Neural progenitor cell (in vitro differentiated cells): ENCODE measurements around the gene PPP1R37. TPM values are rescaled to one million over a fixed set of nuclear protein-coding genes. Genes with fewer than 3 reads are reported as not detected.

Experiments
- DNase-seq: peaks from one replicate; pipeline ENCODE4 v3.0.0-alpha.2; 2016; ENCODE audit warnings: low spot score
- H2AFZ ChIP-seq: fragments of 200-600 bp; sonication (generic); replicated peaks from 2 replicates; pipeline ENCODE4 v1.6.1; 2016; ENCODE audit warnings: antibody characterized with exemption
- H3F3A ChIP-seq: fragments of 200-600 bp; sonication (generic); 2 replicates; pipeline ENCODE4 v1.6.1; 2016; ENCODE audit warnings: antibody characterized with exemption, low read depth
- H3K27ac ChIP-seq: fragments of 200-600 bp; sonication (generic); 2 replicates; pipeline ENCODE4 v1.5.1; 2016; ENCODE audit warnings: mild to moderate bottlenecking
- H3K27me3 ChIP-seq: fragments of 200-600 bp; sonication (generic); 2 replicates; pipeline ENCODE4 v1.6.1; 2016; ENCODE audit warnings: mild to moderate bottlenecking, moderate library complexity
- H3K36me3 ChIP-seq: fragments of 200-600 bp; sonication (generic); 2 replicates; pipeline ENCODE4 v1.5.1; 2016
- H3K4me1 ChIP-seq: fragments of 200-600 bp; sonication (generic); 2 replicates; pipeline ENCODE4 v1.6.1; 2016; ENCODE audit warnings: mixed run types
- H3K4me2 ChIP-seq: fragments of 200-600 bp; sonication (generic); 2 replicates; pipeline ENCODE4 v1.6.1; 2016
- H3K4me3 ChIP-seq: fragments of 200-600 bp; sonication (generic); 2 replicates; pipeline ENCODE4 v1.5.1; 2016
- H3K79me2 ChIP-seq: fragments of 200-600 bp; sonication (generic); 2 replicates; pipeline ENCODE4 v1.6.1; 2016; ENCODE audit warnings: low read depth
- H3K9ac ChIP-seq: fragments of 200-600 bp; sonication (generic); 2 replicates; pipeline ENCODE4 v1.6.1; 2016
- H3K9me3 ChIP-seq: fragments of 200-600 bp; sonication (generic); 2 replicates; pipeline ENCODE4 v1.5.1; 2016; ENCODE audit warnings: low read depth
- H4K20me1 ChIP-seq: fragments of 200-600 bp; sonication (generic); 2 replicates; pipeline ENCODE4 v1.6.1; 2016; ENCODE audit warnings: low read depth
- H3K27ac Mint-ChIP-seq: 3 replicates; pipeline ENCODE4 v1.8.0; 2021; ENCODE audit warnings: mixed read lengths
- H3K27me3 Mint-ChIP-seq: 2 replicates; pipeline ENCODE4 v1.8.0; 2022; ENCODE audit warnings: low read depth, mild to moderate bottlenecking, inconsistent platforms, moderate library complexity, mixed read lengths; ENCODE audit not compliant: insufficient read depth
- H3K36me3 Mint-ChIP-seq: 3 replicates; pipeline ENCODE4 v1.8.0; 2021; ENCODE audit warnings: mixed read lengths
- H3K4me1 Mint-ChIP-seq: 3 replicates; pipeline ENCODE4 v1.8.0; 2021; ENCODE audit warnings: mixed read lengths
- H3K4me3 Mint-ChIP-seq: 3 replicates; pipeline ENCODE4 v1.8.0; 2021; ENCODE audit warnings: mild to moderate bottlenecking, moderate library complexity, mixed read lengths
- H3K9me3 Mint-ChIP-seq: 3 replicates; pipeline ENCODE4 v1.8.0; 2020; ENCODE audit warnings: mixed read lengths
- EZH2 ChIP-seq: fragments of 200-600 bp; sonication (generic); IDR thresholded peaks from 2 replicates; pipeline ENCODE4 v1.6.1; 2017; ENCODE audit warnings: antibody characterized with exemption, mild to moderate bottlenecking, moderate library complexity
- EZH2phosphoT487 ChIP-seq: fragments of 200-600 bp; sonication (generic); IDR thresholded peaks from 2 replicates; pipeline ENCODE4 v1.6.1; 2017; ENCODE audit warnings: antibody characterized with exemption
- total RNA-seq: library from RNA; depleted of rRNA; stranded (reverse); fragments of >200 nt; gene quantifications from 2 replicates; pipeline ENCODE4 v1.2.3, GENCODE V29; 2015; ENCODE audit warnings: low replicate concordance
- TF ChIP-seq, protein P1 (sequence below): fragments of 200-600 bp; sonication (generic); IDR thresholded peaks from 2 replicates; pipeline ENCODE4 v1.5.1; 2017; ENCODE audit warnings: antibody characterized with exemption, mild to moderate bottlenecking

PPP1R37 gene
- total RNA-seq, 1 donor from 2014 or later, result 8.1 TPM

DNA sequence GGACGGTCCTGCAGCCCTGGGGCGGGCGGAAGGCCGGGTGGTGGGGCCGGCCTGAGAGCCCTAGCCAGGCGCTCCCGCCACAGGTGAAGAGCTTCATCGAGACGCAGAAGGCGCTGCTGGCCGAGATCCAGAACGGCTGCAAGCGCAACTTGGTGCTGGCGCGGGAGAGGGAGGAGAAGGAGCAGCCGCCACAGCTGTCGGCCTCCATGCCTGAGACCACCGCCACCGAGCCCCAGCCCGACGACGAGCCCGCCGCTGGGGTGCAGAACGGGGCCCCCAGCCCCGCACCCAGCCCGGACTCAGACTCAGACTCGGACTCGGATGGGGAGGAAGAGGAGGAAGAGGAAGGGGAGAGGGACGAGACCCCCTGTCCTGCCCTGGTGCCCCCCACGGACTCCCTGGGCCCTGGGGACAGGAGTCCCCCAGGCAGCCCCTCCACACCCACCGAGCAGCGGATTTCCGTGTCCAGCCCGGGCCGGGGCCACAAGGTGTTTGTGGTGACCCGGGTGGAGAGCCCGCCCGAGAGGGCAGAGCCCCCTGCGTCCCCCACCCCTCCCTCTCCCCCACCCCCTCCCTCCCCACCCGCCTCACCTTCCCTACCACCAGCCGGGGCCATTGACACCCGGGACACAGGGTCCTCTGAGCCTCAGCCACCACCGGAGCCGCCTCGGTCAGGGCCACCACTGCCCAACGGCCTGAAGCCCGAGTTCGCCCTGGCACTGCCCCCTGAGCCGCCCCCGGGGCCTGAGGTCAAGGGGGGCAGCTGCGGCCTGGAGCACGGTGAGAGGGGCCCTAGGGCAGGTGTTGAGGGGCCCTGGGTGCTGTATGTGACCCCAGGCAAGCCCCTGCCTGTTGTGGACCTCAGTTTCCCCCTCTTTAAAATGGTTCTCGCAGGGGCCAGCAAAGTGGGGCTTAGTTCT is 52.6 kb downstream of the PPP1R37 start:
- Histone ChIP-seq H3K4me1 (no peaks in the 10 kb centered on the region), H4K20me1 (peaks cover 2% of the 10 kb centered on the region), H3K79me2 (no peaks in the 10 kb centered on the region), H3K36me3 (no peaks in the 10 kb centered on the region), H3K4me3 (no peak overlapping the region), H3K27ac (no peak overlapping the region), H2AFZ (no peak overlapping the region), H3K27me3 (peaks cover under 1% of the 10 kb centered on the region), H3K4me2 (no peak overlapping the region), H3K9me3 (no peaks in the 10 kb centered on the region), H3F3A (no peaks in the 10 kb centered on the region), H3K9ac (no peak overlapping the region)
- H3K4me3 Mint-ChIP-seq, result no peak overlapping the region
- no peaks in the 10 kb centered on the region for H3K4me1 Mint-ChIP-seq
- H3K9me3 Mint-ChIP-seq, result no peaks in the 10 kb centered on the region
- peaks cover 7% of the 10 kb centered on the region for H3K36me3 Mint-ChIP-seq
- no peak overlapping the region for H3K27ac Mint-ChIP-seq
- DNase-seq, result no peak
- peaks cover 12% of the 10 kb centered on the region for H3K27me3 Mint-ChIP-seq
- TF ChIP-seq, protein P1, sequence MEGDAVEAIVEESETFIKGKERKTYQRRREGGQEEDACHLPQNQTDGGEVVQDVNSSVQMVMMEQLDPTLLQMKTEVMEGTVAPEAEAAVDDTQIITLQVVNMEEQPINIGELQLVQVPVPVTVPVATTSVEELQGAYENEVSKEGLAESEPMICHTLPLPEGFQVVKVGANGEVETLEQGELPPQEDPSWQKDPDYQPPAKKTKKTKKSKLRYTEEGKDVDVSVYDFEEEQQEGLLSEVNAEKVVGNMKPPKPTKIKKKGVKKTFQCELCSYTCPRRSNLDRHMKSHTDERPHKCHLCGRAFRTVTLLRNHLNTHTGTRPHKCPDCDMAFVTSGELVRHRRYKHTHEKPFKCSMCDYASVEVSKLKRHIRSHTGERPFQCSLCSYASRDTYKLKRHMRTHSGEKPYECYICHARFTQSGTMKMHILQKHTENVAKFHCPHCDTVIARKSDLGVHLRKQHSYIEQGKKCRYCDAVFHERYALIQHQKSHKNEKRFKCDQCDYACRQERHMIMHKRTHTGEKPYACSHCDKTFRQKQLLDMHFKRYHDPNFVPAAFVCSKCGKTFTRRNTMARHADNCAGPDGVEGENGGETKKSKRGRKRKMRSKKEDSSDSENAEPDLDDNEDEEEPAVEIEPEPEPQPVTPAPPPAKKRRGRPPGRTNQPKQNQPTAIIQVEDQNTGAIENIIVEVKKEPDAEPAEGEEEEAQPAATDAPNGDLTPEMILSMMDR, result no peak
- no peak for TF ChIP-seq EZH2

DNA sequence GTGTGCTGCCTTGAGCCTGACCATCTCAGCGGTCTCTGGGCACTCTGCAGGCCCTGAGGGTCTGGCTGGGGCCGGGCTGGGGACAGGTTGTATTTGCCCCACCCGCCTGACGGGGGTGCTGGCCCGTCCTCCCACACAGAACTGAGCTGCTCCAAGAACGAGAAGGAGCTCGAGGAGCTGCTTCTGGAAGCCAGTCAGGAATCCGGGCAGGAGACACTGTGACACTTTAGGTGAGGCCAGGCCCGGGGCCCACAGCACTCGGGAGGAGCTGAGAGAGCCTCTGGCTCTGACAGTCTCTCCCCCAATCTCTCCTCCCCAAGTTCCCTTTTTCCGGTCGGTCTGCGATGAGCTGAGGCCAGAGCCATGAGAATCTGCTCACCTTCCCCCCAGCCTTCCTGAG is 53.3 kb downstream of the PPP1R37 start:
- no peak overlapping the region for H3K4me3 ChIP-seq
- peaks cover 8% of the 10 kb centered on the region for H3K27me3 ChIP-seq
- no peaks in the 10 kb centered on the region for H3K9me3 ChIP-seq
- no peaks in the 10 kb centered on the region for H3K79me2 ChIP-seq
- H2AFZ ChIP-seq, result no peak overlapping the region
- TF ChIP-seq EZH2phosphoT487 (no peak), EZH2 (no peak)
- TF ChIP-seq, protein P1, result no peak
- H3K4me1 ChIP-seq, result no peaks in the 10 kb centered on the region
- H3F3A ChIP-seq, result no peaks in the 10 kb centered on the region
- H3K4me2 ChIP-seq, result no peak overlapping the region
- Mint-ChIP-seq H3K27me3 (peaks cover 12% of the 10 kb centered on the region), H3K27ac (no peak overlapping the region), H3K36me3 (peaks cover 7% of the 10 kb centered on the region), H3K4me3 (no peak overlapping the region), H3K4me1 (no peaks in the 10 kb centered on the region), H3K9me3 (no peaks in the 10 kb centered on the region)
- H3K9ac ChIP-seq, result no peak overlapping the region
- no peak for DNase-seq
- H3K36me3 ChIP-seq, result no peaks in the 10 kb centered on the region
- no peaks in the 10 kb centered on the region for H4K20me1 ChIP-seq
- no peak overlapping the region for H3K27ac ChIP-seq

DNA sequence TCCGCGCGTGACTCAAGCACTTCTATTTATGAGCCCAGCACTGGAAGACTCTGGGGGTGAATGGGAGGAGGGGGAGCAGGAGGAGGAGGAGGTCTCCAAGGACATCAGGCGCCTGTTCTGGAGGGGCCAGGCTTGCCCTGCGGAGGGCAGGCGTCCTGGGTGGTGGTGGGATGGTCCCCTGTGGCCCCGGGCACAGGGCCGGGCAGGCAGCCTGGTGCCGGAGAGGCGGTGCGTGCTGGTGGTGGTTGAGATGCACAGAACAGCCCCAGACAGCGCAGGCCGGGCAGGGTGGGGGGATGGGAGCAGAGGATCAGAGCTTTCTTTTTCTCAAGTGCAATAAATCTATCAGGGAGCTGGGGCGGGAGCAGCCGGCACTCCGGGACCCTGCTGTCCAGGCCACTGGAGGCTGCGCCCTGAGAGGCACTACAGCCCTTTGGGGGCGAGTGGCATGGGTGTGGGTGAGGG is 53.8 kb downstream of the PPP1R37 start:
- Mint-ChIP-seq H3K36me3 (peaks cover 7% of the 10 kb centered on the region), H3K27me3 (peaks cover 12% of the 10 kb centered on the region), H3K9me3 (peaks cover 2% of the 10 kb centered on the region), H3K27ac (no peak overlapping the region), H3K4me1 (no peaks in the 10 kb centered on the region), H3K4me3 (no peak overlapping the region)
- Histone ChIP-seq H3K4me3 (no peak overlapping the region), H3K36me3 (no peaks in the 10 kb centered on the region), H3K4me2 (no peak overlapping the region), H3K27ac (no peak overlapping the region), H3F3A (peaks cover under 1% of the 10 kb centered on the region), H4K20me1 (peaks cover 4% of the 10 kb centered on the region), H3K9ac (no peak overlapping the region), H2AFZ (no peak overlapping the region), H3K79me2 (no peaks in the 10 kb centered on the region), H3K27me3 (peaks cover 13% of the 10 kb centered on the region), H3K9me3 (no peaks in the 10 kb centered on the region), H3K4me1 (no peaks in the 10 kb centered on the region)
- TF ChIP-seq EZH2phosphoT487 (no peak), EZH2 (no peak)
- TF ChIP-seq, protein P1, result no peak
- DNase-seq, result no peak
